Measurements from ENCODE around the gene TXNDC12.
"Not testable (repeated sequence)": the region's sequence is repeated elsewhere in the genome, so short reads cannot be mapped to it uniquely, and the experiment has no call there.

Gene TXNDC12

DNA sequence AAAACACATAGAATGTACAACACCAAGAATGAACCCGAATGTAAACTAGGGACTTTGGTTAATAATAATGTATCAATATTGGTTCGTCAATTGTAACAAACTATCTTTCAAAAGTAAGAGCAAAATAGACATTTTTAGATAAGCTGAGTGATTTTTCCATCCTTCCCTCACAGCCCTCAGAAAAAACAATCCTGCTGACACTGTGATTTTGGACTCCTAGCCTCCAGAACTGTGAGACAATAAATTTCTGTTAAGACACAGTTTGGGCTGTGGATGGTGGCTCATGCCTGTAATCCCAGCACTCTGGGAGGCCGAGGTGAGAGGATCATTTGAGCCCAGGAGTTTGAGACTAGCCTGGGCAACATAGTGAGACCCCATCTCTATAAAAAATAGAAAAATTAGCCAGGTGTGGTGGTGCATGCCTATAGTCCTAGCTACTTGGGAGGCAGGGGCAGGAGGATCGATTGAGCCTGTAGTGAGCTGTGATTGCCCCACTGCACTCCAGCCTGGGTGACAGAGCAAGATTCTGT lies 9.3 kb downstream of the TXNDC12 start:
- not testable (repeated sequence) for DNase-seq (ENCODE audit: low read depth)

DNA sequence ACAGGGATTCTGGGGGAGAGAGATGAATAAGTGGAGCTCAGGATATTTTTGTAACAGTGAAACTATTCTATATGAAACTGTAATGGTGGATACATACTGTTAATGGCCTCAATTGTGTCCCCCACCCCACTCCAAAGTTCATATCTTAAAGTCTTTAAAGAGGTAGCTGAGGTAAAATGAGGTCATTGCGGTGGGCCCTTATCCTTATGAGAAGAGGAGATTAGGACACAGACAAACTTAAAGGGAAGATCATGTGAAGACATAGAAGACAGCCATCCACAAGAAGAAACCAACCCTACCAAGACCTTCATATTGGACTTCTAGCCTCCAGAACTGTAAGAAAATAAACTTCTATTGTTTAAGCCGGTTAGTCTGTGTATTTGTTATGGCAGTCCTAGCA lies 9.8 kb downstream of the TXNDC12 start:
- DNase-seq (ENCODE audit: low read depth) = no peak

DNA sequence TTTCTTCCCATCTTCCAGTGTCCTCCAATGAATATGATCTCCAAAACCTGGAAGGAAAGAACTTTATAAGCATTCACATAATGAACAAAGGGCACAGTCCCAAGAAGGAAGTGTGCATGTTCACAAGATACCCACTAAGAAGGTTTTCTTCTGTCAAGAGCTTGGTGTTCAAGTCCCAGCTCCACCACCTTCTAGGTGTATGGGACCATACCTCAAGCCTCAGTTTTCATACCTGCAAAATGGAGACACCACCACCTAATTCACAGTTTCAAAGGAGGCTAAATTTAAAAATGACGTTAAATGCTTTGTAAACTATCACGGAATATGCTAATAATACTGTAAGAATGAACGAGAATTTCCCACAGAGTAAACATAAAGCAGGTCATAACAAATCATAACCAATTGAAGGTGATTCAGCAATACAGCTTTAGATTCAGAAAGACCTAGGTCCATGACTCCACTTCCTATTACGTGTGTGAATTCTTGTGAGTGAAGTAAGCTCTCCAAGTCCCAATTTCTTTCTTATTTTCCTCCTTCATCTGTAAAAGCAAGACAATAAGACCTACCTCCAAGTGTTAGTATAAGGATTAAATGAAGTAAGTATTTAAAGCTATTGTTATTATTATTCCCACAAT lies 13.3 kb downstream of the TXNDC12 start:
- DNase-seq (ENCODE audit: low read depth) = no peak

DNA sequence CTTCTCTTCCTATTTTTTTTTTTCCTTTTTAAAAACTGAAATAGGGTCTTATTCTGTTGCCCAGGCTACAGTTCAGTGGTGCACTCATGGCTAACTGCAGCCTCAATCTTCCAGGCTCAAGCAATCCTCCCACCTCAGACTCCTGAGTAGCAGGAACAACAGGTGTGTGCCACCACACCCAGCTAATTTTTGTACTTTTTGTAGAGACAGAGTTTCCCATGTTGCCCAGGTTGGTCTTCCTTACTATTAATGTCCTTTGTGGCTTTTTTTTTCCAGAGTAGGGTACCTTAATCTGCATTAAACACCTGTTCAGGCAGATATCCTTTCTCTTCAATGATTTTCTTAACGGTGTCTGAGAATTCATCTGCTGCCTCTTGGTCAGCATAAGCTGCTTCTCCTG lies 17.1 kb downstream of the TXNDC12 start:
- DNase-seq (ENCODE audit: low read depth) = no peak

DNA sequence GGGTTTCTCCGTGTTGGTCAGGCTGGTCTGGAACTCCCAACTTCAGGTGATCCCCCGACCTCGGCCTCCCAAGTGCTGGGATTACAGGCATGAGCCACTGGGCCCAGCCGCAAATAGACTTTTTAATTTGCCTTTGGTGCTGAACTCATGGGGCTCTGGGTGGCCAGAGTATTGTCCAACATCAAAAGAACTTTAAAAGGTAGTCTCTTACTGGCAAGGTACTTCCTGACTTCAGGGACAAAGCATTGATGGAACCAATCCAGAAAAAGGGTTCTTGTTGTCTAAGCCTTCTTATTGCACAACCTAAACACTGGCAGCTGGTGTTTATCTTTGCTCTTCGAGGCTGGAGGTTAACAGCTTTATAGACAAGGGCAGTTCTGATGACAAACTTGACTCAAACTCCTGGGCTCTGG lies 17.6 kb downstream of the TXNDC12 start:
- no peak for DNase-seq (ENCODE audit: low read depth)

DNA sequence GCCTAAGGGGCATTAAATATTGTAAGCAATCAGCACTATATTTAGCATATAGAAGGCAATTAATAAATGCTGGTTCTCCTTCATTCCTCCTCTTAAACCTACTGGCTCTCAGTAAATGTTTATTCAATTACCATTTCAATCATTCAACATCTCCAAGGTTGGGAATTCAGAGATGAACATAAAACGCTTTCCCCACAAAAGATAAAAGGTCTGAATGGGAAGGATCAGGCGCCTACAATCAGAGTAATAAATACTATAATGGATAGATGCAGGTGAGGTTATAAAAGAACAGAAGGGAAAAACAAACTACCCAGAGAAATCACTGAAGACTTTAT lies 21.0 kb downstream of the TXNDC12 start:
- DNase-seq (ENCODE audit: low read depth) = no peak

DNA sequence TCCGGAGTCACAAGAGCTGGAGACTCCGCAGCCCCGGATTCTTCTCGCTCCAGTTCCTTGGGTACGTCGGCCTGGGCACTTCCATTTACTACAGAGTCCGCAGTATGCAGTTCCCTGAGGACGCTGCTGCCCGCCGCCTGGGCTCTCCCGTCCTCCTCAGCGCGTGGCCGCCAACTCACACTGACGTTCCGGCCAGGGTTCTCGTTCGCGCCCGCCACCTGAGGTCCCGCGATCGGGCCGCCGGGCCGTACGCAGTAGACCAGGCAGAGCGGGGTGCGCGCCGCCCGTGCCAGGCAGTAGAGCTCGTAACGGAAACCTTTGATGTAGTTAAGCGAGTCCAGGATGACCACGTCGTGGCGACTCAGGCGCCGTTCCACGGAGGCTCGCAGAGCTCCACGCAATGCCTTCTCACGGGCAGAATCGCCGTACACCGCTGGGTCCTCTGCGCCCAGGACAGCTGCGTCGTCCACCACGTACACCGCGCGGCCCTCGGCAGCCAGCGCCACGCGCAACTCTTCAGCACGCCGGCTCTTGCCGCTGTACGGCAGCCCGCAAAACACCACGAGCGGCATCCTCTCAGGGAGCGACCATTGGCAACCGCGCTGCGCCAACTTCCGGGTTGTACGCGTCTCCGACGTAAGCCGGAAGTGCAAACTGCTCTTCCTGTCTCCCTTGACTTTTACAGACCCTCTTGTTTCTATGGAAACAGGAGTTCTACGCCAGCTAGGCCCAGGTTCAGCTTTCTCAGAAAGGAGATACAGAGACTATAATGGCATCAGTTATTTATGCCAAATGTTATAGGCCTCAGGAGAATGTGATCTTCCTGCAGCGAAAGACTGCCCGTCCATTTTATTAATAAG lies 21.6 kb downstream of the TXNDC12 start, which contains the start of gene KTI12:
Gene KTI12, minus strand, starts transcription at position 621 of the 860 bp plus-strand sequence. Its CDS starts 49 bp downstream, at position 572.
- DNase-seq (ENCODE audit: low read depth) = peak; percentile 81

DNA sequence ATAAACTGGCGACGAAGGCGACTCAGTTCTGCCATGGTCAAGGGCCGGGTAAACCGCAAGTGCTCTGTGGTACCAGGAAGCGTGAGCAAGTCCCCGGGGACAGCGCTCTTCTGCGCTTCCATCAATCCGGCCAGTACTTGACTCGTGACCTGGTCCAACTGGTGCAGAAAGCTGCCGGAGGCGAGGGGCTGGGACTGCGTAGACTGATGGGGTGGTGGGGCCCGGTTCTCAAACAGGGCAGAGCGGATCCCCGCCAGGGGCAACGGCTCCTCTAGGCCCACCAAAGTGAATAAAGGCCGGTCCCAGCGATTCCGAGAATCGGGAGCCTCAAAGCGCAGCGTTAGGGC lies 22.2 kb downstream of the TXNDC12 start:
- no peak for DNase-seq (ENCODE audit: low read depth)

DNA sequence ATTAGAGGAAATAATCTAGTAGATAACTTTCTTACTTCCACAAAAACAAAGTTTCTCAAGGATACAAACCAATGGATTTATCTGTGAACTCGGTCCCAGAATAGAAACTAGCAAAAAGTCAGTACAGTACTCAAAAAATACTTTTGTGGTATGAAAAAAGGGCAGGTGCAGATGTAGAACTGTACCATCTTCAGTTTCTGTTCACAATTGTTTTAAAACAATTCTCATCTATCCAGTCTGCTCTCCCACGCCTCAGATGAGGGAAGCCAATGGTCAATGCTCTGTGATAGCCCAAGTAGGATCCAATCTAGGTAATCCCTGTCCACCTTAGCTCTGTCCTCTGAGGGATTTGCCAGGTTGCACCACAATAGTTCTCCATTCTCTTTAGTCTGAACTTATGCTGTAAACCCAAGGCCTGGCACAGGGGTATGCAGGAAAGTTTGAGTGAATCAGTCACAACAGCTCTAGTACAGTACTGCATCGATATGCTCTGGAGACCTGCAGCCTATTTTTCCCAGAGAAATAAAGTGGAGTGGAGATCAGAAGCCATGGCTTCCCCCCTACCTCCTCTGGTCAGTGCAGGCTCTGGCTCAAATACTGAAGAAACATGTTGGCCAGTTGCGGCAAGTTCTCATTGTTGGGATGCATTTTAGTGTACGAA lies 22.7 kb downstream of the TXNDC12 start:
- DNase-seq (ENCODE audit: low read depth) = no peak

DNA sequence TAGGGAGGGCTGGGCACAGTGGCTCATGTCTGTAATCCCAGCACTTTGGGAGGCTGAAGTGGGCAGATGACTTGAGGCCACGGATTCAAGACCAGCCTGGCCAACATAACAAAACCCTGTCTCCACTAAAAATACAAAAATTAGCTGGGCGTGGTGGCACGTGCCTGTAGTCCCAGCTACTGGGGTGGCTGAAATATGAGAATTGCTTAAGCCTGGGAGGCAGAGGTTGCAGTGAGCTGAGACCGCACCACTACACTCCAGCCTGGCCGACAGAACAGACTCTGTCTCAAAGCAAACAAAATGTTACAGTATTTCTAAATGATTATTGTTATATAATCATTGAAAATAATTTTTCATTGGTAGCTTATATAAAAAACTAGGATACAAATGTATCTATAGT lies 26.2 kb downstream of the TXNDC12 start:
- not testable (repeated sequence) for DNase-seq (ENCODE audit: low read depth)

DNA sequence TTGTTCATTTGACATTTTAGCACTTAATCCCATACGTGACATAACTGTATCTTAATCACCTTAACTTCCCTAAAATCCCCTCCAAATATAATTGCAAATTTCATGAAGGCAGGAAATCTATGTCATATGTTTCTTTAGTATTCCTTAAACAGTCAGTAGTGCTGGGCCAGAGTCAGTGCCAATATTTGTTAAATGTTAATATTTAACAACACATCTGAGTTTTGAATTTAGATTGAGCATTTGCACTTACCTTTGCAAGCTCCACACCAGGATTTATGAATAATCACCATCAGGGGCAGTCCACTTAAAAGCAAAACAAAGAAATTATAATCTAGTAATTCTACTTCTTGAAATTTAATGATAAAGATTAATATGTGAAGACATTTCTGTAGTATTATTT lies 26.7 kb downstream of the TXNDC12 start:
- no peak for DNase-seq (ENCODE audit: low read depth)

DNA sequence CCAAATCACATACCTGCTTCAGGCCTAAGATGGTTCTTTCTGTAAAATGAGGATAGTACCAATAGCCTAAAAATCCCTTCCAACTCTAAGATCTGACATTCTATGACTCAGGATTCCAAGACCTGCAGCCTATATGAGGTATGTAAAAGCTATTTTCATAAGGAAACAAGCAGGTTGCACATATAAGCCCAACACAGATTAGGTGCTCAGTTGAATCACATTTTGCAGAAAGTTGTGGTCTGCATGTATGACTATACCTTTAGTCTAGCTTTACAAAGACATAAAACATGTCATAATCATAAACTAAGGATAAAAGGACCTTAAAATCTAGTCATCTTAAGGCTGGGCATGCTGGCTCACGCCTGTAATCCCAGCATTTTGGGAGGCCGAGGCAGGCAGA lies 28.7 kb downstream of the TXNDC12 start:
- DNase-seq (ENCODE audit: low read depth) = no peak

DNA sequence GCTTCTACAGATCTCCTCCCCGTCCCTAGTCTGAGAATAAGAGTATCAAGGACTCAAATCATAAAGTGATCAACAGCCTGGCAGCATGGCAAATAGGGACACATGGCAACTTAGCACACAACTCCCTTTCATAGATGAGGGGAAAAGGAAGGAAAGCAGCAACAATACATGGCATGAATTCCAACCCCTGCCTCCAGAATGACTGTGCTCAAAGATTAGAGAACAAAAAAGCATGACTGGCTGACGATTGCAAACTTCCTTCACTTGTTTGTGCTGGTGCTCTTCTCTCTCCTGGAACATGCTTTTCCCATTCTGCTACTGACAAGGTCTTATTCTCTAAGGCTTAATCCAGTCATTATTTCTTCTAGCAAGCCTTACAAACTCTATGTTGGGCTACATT lies 32.9 kb downstream of the TXNDC12 start:
- DNase-seq (ENCODE audit: low read depth) = no peak

DNA sequence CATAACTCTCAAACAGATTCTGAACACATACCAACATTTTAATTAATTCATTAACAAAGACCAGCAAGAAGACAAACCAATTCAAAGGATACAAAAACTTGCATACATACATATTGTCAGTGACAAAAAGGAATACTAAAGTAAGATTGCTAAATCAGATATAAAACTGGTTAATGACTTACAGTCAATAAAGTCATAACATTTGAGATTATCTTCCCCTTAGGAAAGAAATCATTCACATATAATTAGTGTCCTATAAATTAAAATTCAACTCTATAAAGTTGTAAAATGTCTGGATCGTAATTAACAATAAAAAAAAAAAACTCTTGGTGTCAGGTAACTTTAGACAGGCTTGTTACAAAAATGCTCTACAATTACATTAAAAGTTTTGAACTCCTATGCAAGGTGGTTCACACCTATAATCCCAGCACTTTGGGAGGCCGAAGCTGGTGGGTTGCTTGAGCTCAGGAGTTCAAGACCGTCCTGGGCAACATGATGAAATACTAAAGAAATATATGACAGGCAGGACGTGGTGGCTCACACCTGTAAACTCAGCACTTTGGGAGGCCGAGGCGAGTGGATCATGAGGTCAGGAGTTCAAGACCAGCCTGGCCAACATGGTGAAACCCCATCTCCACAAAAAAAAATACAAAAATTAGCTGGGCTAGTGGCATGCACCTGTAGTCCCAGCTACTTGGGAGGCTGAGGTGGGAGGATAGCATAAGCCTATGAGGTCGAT lies 46.8 kb downstream of the TXNDC12 start:
- no peak for DNase-seq (ENCODE audit: low read depth)

DNA sequence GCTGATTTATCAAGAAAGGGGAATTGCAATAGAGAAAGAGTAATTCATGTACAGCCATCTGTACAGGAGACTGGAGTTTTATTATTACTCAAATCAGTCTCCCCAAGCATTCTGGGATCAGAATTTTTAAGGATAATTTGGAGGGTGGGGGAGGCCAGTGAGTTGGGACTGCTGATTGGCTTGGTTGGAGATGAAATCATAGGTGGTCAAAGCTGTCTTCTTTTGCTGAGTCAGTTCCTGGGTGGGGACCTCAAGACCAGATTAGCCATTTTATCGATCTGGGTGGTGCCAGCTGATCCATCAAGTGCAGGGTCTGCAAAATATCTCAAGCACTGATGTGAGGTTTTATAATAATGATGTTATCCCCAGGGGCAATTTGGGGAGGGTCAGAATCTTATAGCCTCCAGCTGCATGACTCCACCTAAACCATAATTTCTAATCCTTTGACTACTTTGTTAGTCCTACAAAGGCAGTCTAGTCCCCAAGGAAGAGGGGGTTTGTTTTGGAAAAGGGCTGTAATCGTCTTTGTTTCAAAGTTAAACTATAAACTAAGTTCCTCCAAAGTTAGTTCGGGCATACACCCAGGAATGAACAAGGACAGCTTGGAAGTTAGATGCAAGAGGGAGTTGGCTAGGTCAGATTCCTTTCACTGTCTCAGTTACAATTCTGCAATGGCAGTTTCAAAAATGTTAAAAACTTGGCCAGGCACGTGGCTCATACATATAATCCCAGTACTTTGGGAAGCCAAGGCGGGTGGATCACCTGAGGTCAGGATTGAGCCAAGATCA lies 47.6 kb downstream of the TXNDC12 start:
- DNase-seq (ENCODE audit: low read depth) = no peak

DNA sequence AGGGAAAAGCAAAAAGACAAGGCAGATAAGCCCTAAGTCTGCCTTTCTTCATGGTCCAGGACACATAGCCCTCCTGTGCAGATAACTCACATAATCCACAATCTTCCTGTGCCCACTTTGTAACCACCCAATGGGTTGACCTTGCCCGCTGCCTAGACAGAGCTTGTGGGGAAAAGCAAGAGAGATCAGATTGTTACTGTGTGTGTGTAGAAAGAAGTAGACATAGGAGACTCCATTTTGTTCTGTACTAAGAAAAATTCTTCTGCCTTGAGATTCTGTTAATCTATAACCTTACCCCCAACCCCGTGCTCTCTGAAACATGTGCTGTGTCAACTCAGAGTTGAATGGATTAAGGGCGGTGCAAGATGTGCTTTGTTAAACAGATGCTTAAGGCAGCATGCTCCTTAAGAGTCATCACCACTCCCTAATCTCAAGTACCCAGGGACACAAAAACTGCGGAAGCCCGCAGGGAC lies 48.9 kb downstream of the TXNDC12 start:
- DNase-seq (ENCODE audit: low read depth) = not testable (repeated sequence)

DNA sequence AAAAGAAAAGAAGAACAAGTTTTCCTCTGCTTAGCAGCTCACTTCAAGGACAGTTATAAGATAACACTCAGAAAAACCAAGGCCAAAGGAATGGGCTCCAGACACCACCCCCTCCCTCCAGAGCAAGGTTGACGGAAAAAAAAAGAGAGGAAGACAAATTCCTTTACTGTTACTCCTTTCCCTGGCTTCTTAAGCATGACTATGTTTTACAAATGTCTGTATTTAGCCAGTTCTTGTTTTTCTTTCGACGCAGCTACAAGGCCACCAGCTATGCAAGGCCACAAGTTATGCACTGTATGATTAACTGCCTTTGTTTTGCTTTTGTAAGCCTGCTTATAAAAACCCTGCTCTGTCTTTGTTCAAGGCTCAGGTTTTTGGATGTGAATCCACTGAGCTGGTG lies 49.4 kb downstream of the TXNDC12 start:
- DNase-seq (ENCODE audit: low read depth) = not testable (repeated sequence)

DNA sequence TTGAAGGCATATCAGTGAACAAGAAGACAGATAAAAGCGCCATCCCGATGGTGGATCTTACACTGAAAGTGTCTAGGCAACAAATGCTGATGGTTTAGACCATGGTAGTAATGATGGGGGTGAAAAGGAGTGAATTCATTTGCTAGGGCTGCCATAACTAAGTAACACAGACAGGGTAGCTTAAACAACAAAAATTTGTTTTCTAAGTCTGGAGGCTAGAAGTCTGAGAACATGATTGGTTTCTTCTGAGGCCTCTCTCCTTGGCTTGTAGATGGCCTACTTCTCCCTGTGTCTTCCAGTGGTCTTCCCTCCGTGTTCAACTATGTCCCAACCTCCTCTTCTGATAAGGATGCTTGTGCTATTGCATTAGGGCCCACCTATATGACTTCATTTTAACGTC lies 51.1 kb downstream of the TXNDC12 start:
- DNase-seq (ENCODE audit: low read depth) = no peak

DNA sequence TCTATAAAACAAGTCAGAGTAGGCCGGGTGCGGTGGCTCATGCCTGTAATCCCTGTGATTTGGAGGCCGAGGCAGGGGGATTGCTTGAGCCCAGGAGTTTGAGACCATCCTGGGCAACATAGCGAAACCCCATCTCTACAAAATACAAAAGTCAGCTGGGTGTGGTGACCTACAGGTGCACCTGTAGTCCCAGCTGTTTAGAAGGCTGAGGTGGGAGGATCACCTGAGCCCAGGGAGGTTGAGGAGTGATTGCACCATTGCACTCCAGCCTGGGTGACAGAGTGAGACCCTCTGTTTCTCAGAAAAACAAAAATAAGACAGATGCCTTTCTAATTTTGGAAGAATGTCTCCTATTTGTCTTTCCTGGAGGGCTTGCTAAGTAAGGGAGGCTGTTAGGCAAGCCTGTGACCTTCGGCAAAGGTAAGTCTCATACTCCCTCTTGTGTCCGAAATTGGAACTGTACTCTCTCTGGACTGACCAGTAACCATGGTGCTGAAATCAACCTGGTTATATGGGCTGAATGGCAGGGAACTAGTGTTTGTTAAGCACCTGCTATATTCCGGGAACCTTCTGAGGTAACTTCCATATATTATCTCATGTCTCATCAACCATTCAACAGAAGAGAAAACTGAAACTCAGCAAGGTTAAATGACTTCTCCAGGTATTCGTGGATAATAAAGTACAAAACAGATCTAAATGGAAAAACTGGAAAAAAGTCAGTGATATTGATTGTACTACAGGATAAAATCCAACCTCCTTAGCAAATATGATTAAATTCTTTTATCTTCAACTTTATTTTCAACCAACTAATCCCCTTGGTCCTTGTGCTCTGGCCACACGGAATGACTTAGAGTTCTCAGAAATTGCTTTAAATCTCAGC lies 52.7 kb downstream of the TXNDC12 start:
- no peak for DNase-seq (ENCODE audit: low read depth)

DNA sequence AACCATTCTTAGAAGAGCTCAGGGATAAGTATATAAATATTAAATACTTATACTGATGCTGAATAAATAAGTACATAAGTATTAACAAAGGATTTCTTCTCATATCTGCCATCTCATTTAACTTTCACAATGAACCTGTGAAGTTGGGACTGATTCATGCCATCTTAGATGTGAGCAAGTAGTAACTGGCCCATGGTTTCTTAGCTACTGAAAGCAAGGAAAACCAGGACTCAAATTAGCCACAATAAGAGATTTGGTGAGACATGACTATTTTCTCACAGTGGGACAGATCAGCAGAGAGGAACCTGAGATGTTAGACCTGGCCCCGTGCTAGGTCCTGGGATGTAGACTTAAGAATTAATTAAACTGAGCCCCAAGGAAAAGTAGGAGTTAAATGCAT lies 56.3 kb downstream of the TXNDC12 start:
- DNase-seq (ENCODE audit: low read depth) = no peak
